ENCODE measurements around the gene NXF3.
"Not testable (repeated sequence)": the region's sequence is repeated elsewhere in the genome, so short reads cannot be mapped to it uniquely, and the experiment has no call there.

The NXF3 gene, protein sequence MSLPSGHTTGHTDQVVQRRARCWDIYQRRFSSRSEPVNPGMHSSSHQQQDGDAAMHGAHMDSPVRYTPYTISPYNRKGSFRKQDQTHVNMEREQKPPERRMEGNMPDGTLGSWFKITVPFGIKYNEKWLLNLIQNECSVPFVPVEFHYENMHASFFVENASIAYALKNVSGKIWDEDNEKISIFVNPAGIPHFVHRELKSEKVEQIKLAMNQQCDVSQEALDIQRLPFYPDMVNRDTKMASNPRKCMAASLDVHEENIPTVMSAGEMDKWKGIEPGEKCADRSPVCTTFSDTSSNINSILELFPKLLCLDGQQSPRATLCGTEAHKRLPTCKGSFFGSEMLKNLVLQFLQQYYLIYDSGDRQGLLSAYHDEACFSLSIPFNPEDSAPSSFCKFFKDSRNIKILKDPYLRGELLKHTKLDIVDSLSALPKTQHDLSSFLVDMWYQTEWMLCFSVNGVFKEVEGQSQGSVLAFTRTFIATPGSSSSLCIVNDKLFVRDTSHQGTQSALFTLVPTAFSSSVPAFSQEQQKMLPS

DNA sequence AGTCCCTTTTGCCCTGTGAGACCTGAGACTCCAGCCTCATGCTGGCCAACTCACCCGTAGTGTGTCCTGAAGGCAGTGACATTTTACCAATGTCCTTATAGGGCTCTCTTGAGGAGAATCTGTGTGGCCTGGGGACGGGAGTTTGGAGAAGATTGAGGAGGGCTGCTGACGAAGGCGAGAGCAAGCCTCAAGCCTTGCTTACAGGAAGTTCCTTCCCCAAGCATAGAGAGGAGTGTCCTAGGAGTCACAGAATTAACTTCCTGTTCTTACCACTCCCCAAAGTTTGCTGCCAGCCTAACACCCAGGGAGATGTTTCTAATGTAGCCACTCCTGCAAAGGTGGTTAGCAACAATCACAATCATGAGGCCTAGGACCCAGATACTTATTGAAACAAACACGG, at the start of gene NXF3:
Gene NXF3 (minus strand): TSS at position 202 of the 400 bp plus-strand sequence. CDS start 120 bp downstream, at position 82.
- no peak for DNase-seq

DNA sequence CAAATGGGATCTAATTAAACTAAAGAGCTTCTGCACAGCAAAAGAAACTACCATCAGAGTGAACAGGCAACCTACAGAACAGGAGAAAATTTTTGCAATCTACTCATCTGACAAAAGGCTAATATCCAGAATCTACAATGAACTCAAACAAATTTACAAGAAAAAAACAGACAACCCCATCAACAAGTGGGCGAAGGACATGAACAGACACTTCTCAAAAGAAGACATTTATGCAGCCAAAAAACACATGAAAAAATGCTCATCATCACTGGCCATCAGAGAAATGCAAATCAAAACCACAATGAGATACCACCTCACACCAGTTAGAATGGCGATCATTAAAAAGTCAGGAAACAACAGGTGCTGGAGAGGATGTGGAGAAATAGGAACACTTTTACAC, 43.6 kb upstream of the NXF3 start:
- DNase-seq = not testable (repeated sequence)

DNA sequence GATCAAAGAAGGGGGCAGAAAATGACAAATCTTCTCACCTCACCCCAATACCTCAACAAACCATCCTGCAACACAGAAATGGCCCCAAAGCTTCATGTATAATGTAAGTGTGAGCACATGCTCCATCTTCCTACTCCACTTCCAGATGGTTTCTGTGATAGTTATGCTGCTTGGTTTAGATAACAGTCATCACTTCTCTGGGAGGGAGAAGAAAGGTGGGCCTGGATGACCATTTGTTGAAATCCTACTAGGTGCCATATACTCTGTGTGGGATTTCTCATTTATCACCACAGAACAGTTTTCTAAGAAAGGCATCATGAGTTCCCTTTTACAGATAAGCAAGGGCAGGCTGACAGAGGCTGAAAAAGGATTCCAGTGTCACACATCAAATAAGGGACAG, 31.3 kb upstream of the NXF3 start:
- no peak for DNase-seq

DNA sequence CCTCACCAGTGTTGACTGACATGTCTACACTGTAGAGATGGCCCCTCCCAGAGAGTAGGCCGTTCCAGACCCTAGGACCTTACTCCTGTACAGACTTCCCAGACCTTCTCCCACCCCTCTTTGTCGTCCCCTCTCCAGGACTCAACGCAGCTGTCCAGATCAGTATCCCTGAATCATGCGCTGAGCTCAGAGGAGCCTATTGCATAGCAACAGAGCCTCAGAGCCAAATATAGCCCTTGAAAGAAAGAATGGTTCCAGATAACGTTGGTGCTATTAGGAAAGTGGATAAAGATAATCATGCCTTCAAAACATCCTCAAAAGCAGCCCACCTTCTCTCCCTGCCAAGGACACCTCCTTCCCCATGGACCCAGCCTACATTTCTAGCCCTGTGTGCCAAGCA, 27.8 kb upstream of the NXF3 start:
- no peak for DNase-seq

DNA sequence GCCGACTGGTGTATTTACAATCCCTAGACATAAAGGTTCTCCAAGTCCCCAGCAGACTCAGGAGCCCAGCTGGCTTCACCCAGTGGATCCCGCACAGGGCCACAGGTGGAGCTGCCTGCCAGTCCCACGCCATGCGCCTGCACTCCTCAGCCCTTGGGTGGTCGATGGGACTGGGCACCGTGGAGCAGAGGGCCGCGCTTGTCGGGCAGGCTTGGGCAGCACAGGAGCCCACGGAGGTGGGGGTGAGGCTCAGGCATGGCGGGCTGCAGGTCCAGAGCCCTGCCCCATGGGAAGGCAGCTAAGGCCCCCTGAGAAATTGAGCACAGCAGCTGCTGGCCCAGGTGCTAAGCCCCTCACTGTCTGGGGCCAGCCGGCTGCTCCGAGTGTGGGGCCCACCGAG, 24.0 kb upstream of the NXF3 start:
- not testable (repeated sequence) for DNase-seq

DNA sequence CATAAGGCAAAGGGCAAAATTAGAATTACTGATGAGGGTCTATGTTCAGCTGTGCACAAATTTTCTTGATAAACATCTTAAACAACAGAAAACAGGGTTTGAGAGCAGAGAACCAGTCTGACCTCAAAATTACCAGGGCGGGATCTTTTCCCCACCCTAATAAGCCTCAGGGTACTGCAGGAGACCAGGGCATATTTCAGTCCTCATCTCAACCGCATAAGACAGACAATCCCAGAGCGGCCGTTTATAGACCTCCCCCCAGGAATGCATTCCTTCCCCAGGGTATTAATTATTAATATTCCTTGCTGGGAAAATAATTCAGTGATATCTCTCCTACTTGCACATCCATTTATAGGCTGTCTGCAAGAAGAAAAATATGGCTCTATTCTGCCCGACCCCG, 16.6 kb upstream of the NXF3 start:
- DNase-seq = not testable (repeated sequence)

DNA sequence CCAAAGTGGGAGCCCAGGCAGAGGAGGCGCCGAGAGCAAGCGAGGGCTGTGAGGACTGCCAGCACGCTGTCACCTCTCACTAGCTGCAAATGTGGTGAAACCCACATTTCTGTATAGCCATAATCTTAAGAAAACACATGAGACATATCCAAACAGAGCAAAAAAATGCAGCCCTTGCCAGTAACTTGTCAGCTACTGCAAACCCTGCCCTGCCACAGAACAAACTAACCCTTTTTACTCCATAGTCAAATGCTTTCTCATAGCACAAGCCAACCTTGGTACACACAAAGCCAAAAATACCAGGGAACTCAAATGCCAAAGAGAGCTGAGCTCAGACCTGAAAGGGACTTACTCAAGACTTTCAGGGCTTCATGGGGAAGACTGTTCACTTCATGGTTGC, 14.9 kb upstream of the NXF3 start:
- peak; percentile 30 for DNase-seq

DNA sequence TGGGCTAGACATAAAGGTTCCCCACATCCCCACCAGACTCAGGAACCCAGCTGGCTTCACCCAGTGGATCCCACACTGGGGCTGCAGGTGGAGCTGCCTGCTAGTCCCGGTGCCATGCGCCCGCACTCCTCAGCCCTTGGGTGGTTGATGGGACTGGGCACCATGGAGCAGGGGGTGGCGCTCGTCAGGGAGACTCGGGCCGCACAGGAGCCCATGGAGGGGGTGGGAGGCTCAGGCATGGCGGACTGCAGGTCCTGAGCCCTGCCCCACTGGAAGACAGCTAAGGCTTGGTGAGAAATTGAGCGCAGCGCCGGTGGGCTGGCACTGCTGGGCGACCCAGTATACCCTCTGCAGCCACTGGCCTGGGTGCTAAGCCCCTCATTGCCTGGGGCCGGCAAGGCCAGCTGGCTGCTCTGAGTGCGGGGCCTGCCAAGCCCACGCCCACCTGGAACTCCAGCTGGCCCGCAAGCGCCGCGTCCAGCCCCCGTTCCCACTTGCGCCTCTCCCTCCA, 14.3 kb upstream of the NXF3 start:
- not testable (repeated sequence) for DNase-seq

DNA sequence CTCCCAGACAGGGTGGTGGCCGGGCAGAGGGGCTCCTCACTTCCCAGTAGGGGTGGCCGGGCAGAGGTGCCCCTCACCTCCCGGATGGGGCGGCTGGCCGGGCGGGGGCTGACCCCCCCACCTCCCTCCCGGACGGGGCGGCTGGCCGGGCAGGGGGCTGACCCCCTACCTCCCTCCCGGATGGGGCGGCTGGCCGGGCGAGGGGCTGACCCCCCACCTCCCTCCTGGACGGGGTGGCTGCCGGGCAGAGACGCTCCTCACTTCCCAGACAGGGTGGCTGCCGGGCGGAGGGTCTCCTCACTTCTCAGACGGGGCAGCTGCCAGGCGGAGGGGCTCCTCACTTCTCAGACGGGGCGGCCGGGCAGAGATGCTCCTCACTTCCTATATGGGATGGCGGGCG, 11.4 kb upstream of the NXF3 start:
- DNase-seq = not testable (repeated sequence)

DNA sequence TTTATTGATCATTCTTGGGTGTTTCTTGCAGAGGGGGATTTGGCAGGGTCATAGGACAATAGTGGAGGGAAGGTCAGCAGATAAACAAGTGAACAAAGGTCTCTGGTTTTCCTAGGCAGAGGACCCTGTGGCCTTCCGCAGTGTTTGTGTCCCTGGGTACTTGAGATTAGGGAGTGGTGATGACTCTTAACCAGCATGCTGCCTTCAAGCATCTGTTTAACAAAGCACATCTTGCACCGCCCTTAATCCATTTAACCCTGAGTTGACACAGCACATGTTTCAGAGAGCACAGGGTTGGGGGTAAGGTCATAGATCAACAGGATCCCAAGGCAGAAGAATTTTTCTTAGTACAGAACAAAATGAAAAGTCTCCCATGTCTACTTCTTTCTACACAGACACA, 10.9 kb upstream of the NXF3 start:
- not testable (repeated sequence) for DNase-seq

DNA sequence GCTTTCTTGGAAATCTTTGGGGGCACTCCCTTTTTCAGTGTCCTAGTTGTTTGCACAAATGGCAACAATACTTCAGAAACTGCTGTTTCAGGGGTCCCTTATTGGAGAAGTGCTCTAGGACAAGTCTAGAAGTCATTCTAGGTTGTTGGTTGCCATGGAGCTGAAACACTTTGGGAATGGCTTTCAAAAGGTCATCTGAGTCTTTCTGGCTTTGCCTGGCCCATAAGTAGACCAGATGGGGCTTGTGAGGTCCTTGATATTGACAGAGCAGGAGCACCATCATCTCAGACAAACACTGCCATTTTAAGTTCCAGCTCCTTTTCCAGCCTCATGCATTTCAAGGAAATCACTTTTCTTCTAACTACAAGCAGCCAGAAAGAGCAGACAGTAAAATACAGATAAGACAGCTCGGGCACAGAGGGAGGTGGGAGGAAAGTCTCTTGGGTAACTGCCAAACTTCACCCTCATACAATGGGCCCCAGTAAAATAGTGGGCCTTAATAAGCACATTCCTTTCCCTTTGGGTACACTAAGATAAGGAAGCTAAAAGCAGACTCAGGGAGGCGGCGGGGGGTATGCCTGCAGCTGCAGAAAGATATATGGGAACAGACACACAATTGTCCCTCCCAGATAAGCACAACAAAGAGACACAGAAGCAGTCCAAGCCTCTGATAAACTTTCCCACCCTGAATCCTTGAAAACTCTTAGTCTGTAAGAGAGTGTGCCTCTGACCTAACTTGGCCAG, 8.5 kb upstream of the NXF3 start:
- DNase-seq = no peak

DNA sequence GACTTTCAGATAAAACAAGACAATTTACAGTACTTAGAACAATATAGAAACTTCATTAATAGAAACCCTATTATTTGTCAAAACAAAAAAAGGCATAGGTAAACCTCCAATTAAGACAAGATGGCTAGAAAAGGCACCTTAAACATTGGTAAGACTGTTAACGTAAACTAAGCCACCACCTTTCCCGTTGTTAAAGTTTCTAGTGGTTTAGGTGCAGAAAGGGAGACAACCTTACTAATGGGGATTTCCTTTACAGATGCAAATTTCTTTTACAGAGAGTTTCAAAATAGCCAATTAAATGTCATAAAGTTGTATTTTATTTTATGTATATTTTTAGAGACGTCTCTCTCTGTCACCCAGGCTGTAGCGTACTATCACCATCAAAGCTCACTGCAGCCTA, 7.5 kb upstream of the NXF3 start:
- no peak for DNase-seq

DNA sequence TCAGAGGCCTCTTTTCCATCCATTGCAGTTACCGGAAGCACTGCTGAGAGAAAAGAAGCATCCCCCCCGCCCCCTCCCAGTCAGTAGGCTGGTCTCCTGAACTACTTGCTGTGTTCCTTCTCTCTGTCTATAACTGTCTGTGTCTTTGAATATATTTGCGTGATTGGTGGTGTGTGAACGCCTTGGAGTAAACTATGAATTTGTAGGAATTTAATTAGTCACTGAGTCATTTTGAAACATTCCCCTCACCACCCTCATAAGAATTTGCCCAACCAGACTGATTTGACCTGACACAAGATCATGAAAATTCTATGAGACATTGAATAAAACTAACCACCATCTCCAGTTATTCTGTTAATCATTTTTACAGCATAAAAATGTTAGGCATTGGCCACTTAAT, 6.7 kb upstream of the NXF3 start:
- no peak for DNase-seq

DNA sequence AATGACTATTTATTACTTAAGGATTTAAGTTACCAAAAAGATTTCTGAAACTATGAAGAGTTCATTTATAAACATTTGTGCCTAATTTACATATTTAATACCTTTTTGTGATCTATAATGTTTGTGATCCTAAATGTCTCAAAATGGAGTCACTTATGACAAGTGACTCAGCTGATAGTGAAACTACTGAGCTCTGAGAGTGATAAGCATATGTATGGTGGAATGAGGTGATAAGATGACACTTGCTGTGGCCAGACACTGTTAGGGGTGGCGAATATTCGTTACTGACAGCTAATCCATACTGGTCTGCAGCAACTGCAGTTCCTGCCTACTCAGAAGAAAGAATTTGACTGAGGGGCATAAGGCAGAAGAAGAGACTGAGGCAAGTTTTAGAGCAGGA, 5.5 kb upstream of the NXF3 start:
- no peak for DNase-seq

DNA sequence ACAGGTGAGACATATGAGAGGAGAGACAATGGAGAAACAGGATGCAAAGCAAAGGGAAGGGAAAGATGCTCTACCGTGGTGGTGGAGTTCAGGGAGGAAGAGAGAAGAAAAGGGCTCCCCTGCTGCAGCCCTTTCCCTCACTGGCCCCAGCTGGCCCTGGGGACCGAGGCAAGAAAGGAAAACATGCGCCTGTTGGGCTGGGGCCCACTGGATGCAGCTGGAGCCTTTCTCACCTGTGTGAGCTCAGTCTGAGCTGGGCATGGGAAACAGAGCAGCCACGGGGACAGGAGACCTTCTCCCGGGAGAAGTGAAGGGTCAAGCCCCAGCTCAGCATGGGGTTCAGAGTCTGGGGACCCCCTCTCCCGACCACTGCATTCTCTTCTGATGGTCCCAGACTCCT, 11.9 kb downstream of the NXF3 start:
- no peak for DNase-seq

DNA sequence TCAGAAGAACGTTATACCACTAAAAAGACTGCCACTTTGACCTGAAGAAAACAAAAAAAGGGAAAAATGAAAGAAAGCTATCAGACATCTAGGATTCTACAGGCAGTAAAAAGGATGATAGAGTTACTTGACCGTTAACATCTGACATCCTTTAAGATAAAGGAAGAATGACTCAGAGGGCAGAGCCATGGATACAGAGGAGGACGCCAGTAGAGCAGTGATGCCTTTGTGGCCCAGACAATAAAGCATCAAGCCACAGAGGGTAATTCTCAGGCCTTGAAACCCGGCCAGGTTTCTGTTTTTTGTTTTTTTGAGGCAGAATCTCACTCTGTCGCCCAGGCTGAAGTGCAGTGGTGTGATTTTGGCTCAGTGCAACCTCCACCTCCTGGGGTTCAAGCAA, 19.5 kb downstream of the NXF3 start:
- no peak for DNase-seq

DNA sequence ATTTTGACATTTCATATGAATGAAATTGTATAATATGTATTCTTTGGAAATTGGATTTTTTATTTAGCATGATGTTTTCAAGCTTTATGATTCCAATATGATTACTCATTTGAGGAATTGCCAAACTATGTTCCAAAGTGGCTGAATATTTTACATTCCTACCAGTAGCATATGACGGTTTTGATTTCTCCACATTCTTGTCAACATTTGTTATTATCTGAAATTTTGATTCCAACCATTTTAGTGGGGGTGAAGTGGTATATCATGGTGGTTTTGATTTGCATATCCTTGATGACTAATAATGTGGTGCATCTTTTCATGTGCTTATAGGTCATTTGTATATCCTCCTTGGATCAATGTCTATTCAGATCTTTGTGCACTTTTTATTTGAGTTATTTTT, 26.3 kb downstream of the NXF3 start:
- DNase-seq = no peak

DNA sequence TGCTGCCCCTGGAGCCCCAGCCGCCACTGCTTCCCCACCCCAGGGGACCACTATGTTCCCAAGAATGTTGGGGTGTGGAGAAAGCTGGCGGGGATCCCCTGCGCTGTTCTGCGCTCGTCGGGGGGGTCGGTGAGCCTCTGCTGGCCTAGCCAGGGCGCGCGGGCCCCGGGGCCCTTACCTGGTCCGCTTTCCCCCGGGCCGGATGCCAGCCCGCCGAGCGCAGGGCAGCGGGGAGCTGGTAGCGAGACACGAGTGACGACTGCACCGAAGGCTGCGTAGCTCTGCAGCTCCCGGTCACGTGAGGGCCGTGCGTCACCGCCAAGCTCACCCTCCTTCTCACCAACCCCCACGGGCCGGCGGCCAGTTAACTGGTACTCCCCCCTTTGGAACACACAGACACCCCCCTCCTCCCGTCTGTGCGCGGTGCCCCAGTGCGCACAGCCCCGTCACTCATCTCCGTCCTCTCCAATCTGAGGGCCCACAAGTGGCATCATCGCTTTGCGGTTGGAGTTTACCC, 29.0 kb downstream of the NXF3 start, which contains the start of gene BEX1:
Gene BEX1 (minus strand): TSS at position 254 of the 517 bp plus-strand sequence. CDS start 897 bp downstream, outside the sequence.
- DNase-seq = no peak

DNA sequence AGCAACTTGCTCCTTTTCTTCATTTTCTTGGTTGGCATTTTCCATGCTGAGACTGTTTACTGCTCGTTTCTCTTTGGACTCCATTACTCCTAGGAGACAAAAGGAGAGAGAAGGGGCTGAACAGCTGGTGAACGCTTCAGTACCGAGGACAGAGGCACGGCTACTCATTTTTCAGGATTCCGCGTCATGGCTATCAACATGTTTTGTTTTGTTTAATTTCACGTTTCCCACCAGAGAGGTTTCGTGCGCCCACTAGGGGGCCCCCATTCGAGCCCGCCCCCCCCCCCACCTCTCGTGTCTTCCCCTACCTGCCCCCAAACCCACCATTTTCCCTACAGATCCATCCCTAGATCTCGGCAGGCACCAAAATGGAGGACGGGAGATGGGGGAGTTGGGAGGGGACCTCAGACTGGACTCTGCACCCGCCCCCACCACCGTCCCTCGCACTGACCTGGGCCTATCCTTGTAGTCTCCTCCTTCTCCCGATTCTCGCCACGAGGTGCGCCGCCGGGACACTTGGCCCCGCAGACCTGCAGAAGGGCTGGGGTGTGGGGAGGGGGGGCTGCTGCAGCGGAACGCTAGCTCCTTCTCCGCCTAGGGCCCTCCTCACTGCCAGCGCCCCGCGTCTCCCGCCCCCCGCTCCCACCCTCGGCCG, 29.6 kb downstream of the NXF3 start:
- DNase-seq = no peak

DNA sequence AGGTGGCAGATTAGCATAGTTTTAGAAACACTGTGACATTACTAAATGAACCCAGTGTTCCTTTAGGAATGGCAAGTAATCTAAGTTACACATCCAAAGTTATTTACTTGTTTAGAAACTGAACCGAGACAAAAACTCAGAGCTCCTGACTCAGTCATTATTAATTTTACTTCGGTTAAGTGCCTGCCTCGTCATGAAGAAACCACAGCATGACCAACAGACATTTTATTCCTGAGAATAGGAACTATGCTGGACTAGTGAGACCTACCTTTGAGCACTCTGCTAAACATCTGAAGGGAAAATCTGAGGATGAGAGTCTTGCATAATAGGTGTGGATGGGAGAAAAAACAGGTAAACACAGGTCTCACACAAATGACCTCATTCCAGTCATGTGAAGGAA, 31.5 kb downstream of the NXF3 start:
- DNase-seq = no peak

DNA sequence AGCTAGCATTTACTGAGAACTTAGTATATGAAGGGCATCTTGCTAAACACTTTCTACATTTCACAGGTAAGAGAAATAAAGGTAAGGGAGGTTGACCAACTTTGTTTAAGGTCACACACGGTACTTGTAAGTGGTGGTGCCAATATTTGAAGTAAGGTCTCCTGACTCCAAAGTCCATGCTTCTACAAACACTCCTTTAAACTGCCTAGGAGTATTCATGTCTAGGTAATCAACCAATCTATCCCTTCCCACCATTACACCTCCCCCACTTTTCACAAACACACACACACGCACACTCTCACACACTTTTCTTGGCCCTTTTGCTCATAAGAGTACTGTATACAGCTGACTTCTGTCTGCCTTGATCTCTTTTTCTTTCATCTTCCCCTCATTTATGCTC, 36.0 kb downstream of the NXF3 start:
- DNase-seq = no peak

DNA sequence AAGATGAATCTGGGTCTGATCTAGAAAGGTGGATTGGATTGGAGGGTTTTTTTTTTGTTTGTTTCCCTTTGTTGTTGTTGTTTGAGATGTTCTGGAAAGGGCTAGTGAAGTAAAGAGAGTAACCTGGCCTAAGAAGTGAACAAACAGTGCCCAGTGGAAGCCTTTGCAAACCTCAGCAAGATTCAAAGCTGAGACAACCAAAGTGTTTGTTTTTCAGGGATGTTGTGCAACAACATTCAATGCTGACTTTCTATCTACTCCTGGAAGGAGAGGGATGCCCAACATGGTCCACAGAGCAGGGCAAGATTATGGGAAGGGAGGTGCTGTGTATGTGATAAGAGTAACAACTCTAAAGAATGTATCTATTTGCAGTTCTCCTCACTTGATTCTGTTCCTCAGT, 40.3 kb downstream of the NXF3 start:
- DNase-seq = no peak

DNA sequence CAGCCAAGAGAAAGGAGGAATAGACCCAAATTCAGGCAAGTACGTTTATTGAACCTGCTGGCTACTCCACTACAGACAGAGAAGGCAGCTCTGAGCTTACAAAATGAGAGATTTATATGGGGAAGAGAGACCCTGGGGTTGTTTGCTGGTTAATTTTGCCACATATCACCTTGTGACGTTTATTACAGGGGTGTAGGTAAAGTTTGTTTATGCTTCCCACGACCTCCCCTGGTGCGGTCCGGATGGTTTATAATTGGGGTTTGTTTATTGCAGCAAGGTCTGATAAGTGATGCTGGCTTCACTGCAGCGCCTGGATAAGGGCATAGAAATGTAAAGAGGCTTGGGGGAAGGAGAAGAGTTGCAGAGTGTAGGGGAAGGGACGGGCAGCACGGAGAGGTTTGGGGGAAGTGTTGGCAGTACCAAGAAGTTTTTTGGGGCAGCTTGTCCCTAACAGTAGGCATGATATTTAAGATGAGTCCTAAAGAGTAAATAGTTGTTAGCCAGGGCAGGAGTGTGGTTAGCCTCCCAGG, 41.6 kb downstream of the NXF3 start:
- DNase-seq = no peak

Data from amniotic stem cell (primary cell).